ENCODE measurements around the gene KIAA1671. TPM values are rescaled to one million over a fixed set of nuclear protein-coding genes. Genes with fewer than 3 reads are reported as not detected.

The KIAA1671 gene
- total and polyA plus RNA-seq, 2 of the 13 experiments (the other 11 are each of a cell fraction or from before 2014, with no cell fraction given) = 13.5 to 13.6 TPM

DNA sequence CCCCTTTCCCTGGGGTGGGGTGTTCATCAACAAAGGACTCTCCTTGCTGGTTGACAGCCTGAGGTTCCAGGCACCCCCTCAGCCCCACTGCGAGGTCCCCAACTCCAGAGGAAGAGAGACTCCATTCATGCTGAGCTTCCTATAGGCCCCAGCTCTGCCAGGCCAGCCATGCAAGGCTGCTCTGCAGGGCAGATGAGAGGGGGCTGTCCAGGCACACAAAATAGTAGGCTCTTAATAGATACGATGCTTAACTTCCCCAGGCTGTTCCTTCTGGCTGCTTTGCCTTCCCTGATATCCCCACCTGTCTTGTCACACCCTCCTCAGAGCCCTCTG, 202.1 kb downstream of the KIAA1671 start (continued):
- TF ChIP-seq ZNF121 (CRISPR knock-in tag; IDR thresholded peaks at IDR 0.05) (no peak), EHMT2 (IDR thresholded peaks at IDR 0.05; ENCODE audit: borderline replicate concordance, low read depth, low read length) (no peak), HNRNPUL1 (IDR thresholded peaks at IDR 0.05; ENCODE audit: low read depth, low read length) (no peak), ARID2 (CRISPR knock-in tag; IDR thresholded peaks at IDR 0.05; ENCODE audit: borderline replicate concordance) (no peak), ZSCAN29 (CRISPR knock-in tag; conservative IDR thresholded peaks at IDR 0.05) (no peak), U2AF1 (optimal IDR thresholded peaks at IDR 0.05; ENCODE audit: low read depth, low read length) (no peak)

GRCh38 chr22:25156736-25157135, 204.2 kb downstream of the KIAA1671 start:
- peaks cover 2 to 6% of the 10 kb centered on the region in 2 experiments; a peak in 1 of 5 replicates for H3K36me3 ChIP-seq (replicated peaks in 1 of 2; ENCODE audit: control insufficient read depth in 1 of 2, insufficient read depth in 2 of 2, low read length in 2 of 2)

More at GRCh38 chr22:25156736-25157135, 204.2 kb downstream of the KIAA1671 start:
- TF ChIP-seq, protein P1, sequence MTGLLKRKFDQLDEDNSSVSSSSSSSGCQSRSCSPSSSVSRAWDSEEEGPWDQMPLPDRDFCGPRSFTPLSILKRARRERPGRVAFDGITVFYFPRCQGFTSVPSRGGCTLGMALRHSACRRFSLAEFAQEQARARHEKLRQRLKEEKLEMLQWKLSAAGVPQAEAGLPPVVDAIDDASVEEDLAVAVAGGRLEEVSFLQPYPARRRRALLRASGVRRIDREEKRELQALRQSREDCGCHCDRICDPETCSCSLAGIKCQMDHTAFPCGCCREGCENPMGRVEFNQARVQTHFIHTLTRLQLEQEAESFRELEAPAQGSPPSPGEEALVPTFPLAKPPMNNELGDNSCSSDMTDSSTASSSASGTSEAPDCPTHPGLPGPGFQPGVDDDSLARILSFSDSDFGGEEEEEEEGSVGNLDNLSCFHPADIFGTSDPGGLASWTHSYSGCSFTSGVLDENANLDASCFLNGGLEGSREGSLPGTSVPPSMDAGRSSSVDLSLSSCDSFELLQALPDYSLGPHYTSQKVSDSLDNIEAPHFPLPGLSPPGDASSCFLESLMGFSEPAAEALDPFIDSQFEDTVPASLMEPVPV (CRISPR knock-in tag; IDR thresholded peaks at IDR 0.05) = no peak
- TF ChIP-seq, protein P2, sequence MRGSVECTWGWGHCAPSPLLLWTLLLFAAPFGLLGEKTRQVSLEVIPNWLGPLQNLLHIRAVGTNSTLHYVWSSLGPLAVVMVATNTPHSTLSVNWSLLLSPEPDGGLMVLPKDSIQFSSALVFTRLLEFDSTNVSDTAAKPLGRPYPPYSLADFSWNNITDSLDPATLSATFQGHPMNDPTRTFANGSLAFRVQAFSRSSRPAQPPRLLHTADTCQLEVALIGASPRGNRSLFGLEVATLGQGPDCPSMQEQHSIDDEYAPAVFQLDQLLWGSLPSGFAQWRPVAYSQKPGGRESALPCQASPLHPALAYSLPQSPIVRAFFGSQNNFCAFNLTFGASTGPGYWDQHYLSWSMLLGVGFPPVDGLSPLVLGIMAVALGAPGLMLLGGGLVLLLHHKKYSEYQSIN (CRISPR knock-in tag; IDR thresholded peaks at IDR 0.05; ENCODE audit: borderline replicate concordance) = no peak
- TF ChIP-seq RFX5 (IDR thresholded peaks at IDR 0.05; ENCODE audit: low read depth, low read length) = no peak
- no peak for TF ChIP-seq HBP1 (CRISPR knock-in tag; IDR thresholded peaks at IDR 0.05; ENCODE audit: low read depth)
- no peak for TF ChIP-seq FOXA3 (CRISPR knock-in tag; IDR thresholded peaks at IDR 0.05)
- no peak for TF ChIP-seq ZNF709 (CRISPR knock-in tag; IDR thresholded peaks at IDR 0.05)
- no peak for TF ChIP-seq ZNF446 (CRISPR knock-in tag; IDR thresholded peaks at IDR 0.05)
- no peak for TF ChIP-seq REPIN1 (CRISPR knock-in tag; IDR thresholded peaks at IDR 0.05; ENCODE audit: borderline replicate concordance, low read depth)
- TF ChIP-seq NPAS2 (CRISPR knock-in tag; IDR thresholded peaks at IDR 0.05; ENCODE audit: borderline replicate concordance) = no peak
- TF ChIP-seq, protein P3, sequence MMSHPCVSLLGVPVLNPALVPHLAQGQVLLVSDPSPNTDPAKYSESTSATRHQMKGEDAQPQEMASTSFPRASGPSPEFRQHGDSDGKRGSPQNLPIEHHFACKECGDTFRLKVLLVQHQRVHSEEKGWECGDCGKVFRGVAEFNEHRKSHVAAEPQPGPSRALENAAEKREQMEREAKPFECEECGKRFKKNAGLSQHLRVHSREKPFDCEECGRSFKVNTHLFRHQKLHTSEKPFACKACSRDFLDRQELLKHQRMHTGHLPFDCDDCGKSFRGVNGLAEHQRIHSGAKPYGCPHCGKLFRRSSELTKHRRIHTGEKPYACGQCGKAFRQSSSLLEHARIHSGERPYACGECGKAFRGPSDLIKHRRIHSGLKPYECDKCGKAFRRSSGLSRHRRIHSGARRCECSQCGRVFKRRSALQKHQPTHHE (CRISPR knock-in tag; IDR thresholded peaks at IDR 0.05; ENCODE audit: borderline replicate concordance) = no peak
- no peak for TF ChIP-seq NAIF1 (CRISPR knock-in tag; IDR thresholded peaks at IDR 0.05; ENCODE audit: borderline replicate concordance)
- no peak for TF ChIP-seq CBX2 (IDR thresholded peaks at IDR 0.05; ENCODE audit: low read depth, low read length)
- TF ChIP-seq CBX2 (CRISPR knock-in tag; IDR thresholded peaks at IDR 0.05; ENCODE audit: low read depth) = no peak
- Histone ChIP-seq H4K20me1 (ENCODE audit: insufficient read depth, low read length) (peaks cover 16% of the 10 kb centered on the region), H3K27ac (ENCODE audit: extremely low read length, insufficient read depth, low read length) (no peak overlapping the region), H3K4me1 (ENCODE audit: insufficient read depth, low read length) (peaks cover 12% of the 10 kb centered on the region), H3K4me3 (replicated peaks in 1 of 3; ENCODE audit: insufficient read depth in 1 of 3, low read depth in 2 of 3, low read length in 3 of 3) (no peak overlapping the region), H3K27me3 (ENCODE audit: control insufficient read depth in 1 of 2, insufficient read depth in 2 of 2, low read length in 2 of 2) (no peaks in the 10 kb centered on the region), H3K9me3 (ENCODE audit: low read length) (no peaks in the 10 kb centered on the region), H3K9ac (ENCODE audit: insufficient read depth, low read depth, low read length) (no peak overlapping the region), H2AFZ (ENCODE audit: low read length) (no peak overlapping the region), H3K79me2 (ENCODE audit: insufficient read depth, low read length) (no peaks in the 10 kb centered on the region), H3K4me2 (ENCODE audit: low read depth, low read length) (no peak overlapping the region)
- CTCF ChIA-PET (ENCODE audit: low intra/inter-chr PET ratio, low total read pairs) = no interaction called here
- ATAC-seq = no peak
- no peak for FAIRE-seq
- DNase-seq (ENCODE audit: low spot score) = no peak
- POLR2A ChIA-PET = no interaction called here
- in situ Hi-C loops (cut with HindIII; ENCODE audit: extremely low pct_ligation_motif_present, low pct_unique_long_range_greater_than_20kb) (no loop called here), intact Hi-C loops (cut with micrococcal nuclease; ENCODE audit: unreplicated experiment) (no loop called here)
- no TSS peak for BruUV-seq (replicated peaks)
- WGBS (ENCODE audit: low lambda C conversion rate) = 93% methylated on average over 4 of the region's 4 CpGs
